ENCODE data around the gene CFAP161.
"Not testable (repeated sequence)": the region's sequence is repeated elsewhere in the genome, so short reads cannot be mapped to it uniquely, and the experiment has no call there.

The CFAP161 gene

DNA sequence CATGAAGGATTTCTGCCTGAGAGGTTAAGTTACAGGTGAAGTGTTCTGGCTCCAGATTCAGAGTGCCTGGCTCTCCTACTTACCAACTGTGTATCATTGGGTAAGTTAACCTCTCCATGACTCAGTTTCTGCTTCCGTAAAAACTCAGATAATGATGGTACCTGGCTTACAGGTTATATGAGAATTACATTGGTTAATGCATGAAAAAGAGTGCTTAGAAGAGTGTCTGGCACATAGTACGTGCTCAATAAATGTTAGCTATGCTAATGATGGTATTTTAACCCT lies 23.8 kb downstream of the CFAP161 start:
- Histone ChIP-seq H3K4me1 (ENCODE audit: control insufficient read depth, insufficient read depth, low read length) (peaks cover 16% of the 10 kb centered on the region), H3K36me3 (ENCODE audit: control insufficient read depth in 2 of 2, insufficient read depth in 2 of 2, low read length in 2 of 2) (no peaks in the 10 kb centered on the region), H3K27ac (ENCODE audit: low read length) (no peak overlapping the region), H3K27me3 (ENCODE audit: control insufficient read depth in 1 of 2, insufficient read depth in 2 of 2, low read length in 2 of 2) (no peaks in the 10 kb centered on the region), H3K4me3 (ENCODE audit: low read length in 2 of 2) (no peak overlapping the region), H3K9me3 (ENCODE audit: control insufficient read depth in 2 of 2, low read length in 2 of 2) (no peaks in the 10 kb centered on the region), H3K9ac (ENCODE audit: low read length in 2 of 2) (no peak overlapping the region)

DNA sequence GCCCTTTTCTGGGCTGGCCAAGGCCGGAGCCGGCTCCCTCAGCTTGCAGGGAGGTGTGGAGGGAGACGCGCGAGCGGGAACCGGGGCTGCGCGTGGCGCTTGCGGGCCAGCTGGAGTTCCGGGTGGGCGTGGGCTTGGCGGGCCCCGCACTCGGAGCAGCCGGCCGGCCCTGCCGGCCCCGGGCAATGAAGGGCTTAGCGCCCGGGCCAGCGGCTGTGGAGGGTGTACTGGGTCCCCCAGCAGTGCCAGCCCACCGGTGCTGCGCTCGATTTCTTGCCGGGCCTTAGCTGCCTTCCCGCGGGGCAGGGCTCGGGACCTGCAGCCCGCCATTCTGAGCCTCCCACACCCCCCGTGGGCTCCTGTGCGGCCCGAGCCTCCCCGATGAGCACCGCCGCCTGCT lies 24.5 kb downstream of the CFAP161 start:
- H3K4me3 ChIP-seq (ENCODE audit: low read length in 2 of 2); H3K27ac ChIP-seq (ENCODE audit: low read length); H3K27me3 ChIP-seq (ENCODE audit: control insufficient read depth in 1 of 2, insufficient read depth in 2 of 2, low read length in 2 of 2); H3K36me3 ChIP-seq (ENCODE audit: control insufficient read depth in 2 of 2, insufficient read depth in 2 of 2, low read length in 2 of 2); H3K9me3 ChIP-seq (ENCODE audit: control insufficient read depth in 2 of 2, low read length in 2 of 2); H3K9ac ChIP-seq (ENCODE audit: low read length in 2 of 2): not testable (repeated sequence)
- peaks cover 16% of the 10 kb centered on the region for H3K4me1 ChIP-seq (ENCODE audit: control insufficient read depth, insufficient read depth, low read length)

DNA sequence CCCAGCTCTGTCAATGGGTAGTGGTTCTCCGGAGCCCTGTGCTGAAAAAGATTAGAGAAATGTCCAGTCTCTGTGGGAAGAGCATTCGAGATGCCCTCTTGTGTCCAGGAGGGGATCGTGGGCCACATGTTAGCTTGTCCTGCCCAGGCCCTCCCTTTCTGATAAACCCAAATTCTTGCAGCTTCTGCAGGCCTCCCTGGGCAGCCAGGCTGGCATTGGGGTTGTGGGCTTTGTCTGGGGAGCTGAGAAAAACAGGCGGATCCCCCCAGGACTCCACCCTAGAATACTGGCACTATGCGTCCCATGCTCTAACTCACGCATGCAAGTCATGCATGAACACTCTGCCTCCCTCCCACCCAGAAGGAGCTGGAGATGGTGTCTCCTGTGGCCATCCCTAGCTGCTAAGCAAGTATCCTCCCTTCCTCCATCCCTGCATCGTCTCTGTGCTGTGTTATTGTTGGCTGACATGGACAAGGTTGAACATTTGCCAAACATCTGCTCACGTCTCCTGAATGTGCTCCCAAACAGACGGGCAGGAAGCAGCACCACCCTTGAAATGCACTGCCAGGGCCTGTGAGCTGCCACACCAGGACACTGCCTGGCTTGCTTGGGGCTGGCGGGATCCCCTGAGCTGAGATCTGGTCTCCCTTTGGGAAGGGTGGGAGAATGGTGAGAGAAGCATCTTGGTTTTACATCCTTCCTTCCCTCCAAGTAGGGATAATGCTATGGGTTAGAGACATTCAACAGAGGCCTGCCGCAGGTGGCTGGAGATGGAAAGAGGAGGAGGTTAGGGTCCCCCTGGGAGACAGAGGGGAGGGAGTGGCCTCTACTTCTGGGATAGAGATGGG lies 26.5 kb downstream of the CFAP161 start:
- H3K9ac ChIP-seq (ENCODE audit: low read length in 2 of 2): peak overlapping the region; percentile 13 to 20
- H3K9me3 ChIP-seq (ENCODE audit: control insufficient read depth in 2 of 2, low read length in 2 of 2): no peaks in the 10 kb centered on the region
- no peaks in the 10 kb centered on the region for H3K36me3 ChIP-seq (ENCODE audit: control insufficient read depth in 2 of 2, insufficient read depth in 2 of 2, low read length in 2 of 2)
- H3K4me1 ChIP-seq (ENCODE audit: control insufficient read depth, insufficient read depth, low read length): peaks cover 16% of the 10 kb centered on the region
- no peak overlapping the region for H3K4me3 ChIP-seq (ENCODE audit: low read length in 2 of 2)
- no peak overlapping the region for H3K27ac ChIP-seq (ENCODE audit: low read length)
- no peaks in the 10 kb centered on the region for H3K27me3 ChIP-seq (ENCODE audit: control insufficient read depth in 1 of 2, insufficient read depth in 2 of 2, low read length in 2 of 2)

DNA sequence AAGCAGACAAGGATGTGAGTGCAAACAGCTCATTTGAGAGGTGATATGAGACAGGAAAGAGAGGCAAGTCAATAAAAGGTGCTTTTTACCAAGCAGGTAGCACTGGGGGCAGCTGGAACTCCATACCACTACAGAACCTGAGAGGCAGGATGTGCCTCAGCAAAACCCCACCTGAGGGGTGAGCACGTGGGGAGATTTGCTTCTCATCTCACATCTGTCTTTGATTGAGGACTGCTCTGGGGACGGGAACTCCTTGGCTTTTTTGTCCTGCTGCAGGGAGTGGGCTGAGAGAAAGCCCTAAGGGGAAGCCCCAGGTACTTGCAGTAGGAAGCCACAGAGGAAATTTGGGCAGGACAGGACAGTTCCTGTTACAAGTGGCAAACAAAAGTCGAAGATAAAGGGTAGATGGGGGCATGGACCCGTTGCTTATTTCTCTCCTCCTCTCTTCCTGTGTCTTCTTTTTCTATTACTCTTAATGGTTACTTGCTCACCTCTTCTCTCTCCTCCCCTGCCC lies 27.1 kb downstream of the CFAP161 start:
- H3K4me1 ChIP-seq (ENCODE audit: control insufficient read depth, insufficient read depth, low read length): peaks cover 16% of the 10 kb centered on the region
- H3K9me3 ChIP-seq (ENCODE audit: control insufficient read depth in 2 of 2, low read length in 2 of 2): no peaks in the 10 kb centered on the region
- no peaks in the 10 kb centered on the region for H3K27me3 ChIP-seq (ENCODE audit: control insufficient read depth in 1 of 2, insufficient read depth in 2 of 2, low read length in 2 of 2)
- H3K9ac ChIP-seq (ENCODE audit: low read length in 2 of 2): peak overlapping the region in 1 of 2 donors; percentile 13
- no peaks in the 10 kb centered on the region for H3K36me3 ChIP-seq (ENCODE audit: control insufficient read depth in 2 of 2, insufficient read depth in 2 of 2, low read length in 2 of 2)
- H3K27ac ChIP-seq (ENCODE audit: low read length): no peak overlapping the region
- no peak overlapping the region for H3K4me3 ChIP-seq (ENCODE audit: low read length in 2 of 2)

DNA sequence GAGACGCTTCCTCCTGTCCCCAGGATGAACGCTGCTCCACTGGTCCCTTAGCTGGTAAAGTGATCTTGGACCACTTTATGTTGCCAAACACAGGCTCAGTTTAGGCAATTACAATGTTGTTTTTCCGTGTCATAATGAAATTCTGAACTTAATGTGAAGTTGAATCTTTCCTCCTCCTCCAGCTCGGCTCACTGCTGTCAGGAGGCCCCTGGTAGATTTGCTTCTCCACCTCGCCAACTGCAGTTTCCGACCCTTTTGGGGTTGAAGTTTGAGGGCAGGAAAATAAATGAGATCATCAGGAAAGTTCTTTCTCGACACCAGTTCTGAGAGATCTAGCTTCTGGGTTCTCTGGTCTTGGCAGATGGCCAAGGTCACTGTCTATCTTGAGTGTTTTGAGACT lies 27.8 kb downstream of the CFAP161 start:
- Histone ChIP-seq H3K9me3 (ENCODE audit: control insufficient read depth in 2 of 2, low read length in 2 of 2) (no peaks in the 10 kb centered on the region), H3K27ac (ENCODE audit: low read length) (no peak overlapping the region), H3K9ac (ENCODE audit: low read length in 2 of 2) (no peak overlapping the region), H3K4me3 (ENCODE audit: low read length in 2 of 2) (no peak overlapping the region), H3K36me3 (ENCODE audit: control insufficient read depth in 2 of 2, insufficient read depth in 2 of 2, low read length in 2 of 2) (no peaks in the 10 kb centered on the region), H3K27me3 (ENCODE audit: control insufficient read depth in 1 of 2, insufficient read depth in 2 of 2, low read length in 2 of 2) (no peaks in the 10 kb centered on the region), H3K4me1 (ENCODE audit: control insufficient read depth, insufficient read depth, low read length) (peaks cover 16% of the 10 kb centered on the region)

DNA sequence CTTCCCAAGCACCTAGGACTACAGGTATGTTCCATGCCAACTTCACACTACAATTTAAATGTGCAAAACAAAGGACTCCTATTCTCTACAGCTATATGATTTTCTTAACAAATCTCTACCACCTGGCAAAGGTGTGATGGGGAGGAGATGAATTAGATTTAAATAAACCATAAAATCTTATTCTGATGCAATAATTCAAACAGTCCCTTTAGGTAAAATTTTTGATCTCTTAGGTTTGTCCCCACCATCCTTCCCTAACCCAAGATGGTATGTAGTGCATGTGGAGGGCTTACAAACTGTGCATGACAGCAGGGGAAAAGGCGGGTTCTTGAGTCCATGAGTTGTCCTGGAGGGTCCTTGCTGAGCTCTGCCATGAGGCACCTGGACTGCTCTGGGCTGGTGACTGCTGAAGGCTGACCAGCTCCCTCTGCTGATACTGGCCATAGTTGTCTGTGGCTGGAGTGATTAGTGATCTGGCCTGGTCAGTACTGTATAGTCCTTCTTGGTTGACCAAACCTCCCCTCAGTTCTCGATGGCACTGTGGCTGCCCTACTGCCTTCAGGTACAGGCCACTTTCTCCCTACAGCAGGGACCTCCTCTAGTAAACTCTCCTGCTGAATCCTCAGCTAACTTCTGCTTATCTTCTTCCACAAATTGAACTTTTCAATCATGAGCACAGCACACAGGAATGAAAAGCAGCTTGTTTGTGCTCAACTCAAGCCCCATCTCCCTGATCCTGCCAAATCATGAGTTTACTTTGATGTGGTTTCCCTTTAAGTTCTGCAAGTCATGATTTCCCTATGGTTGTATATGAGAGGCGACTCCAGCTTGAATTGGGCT lies 30.1 kb downstream of the CFAP161 start:
- Histone ChIP-seq H3K9ac (ENCODE audit: low read length in 2 of 2) (no peak overlapping the region), H3K4me3 (ENCODE audit: low read length in 2 of 2) (no peak overlapping the region), H3K27me3 (ENCODE audit: control insufficient read depth in 1 of 2, insufficient read depth in 2 of 2, low read length in 2 of 2) (no peaks in the 10 kb centered on the region), H3K9me3 (ENCODE audit: control insufficient read depth in 2 of 2, low read length in 2 of 2) (no peaks in the 10 kb centered on the region), H3K4me1 (ENCODE audit: control insufficient read depth, insufficient read depth, low read length) (peaks cover 13% of the 10 kb centered on the region), H3K36me3 (ENCODE audit: control insufficient read depth in 2 of 2, insufficient read depth in 2 of 2, low read length in 2 of 2) (no peaks in the 10 kb centered on the region), H3K27ac (ENCODE audit: low read length) (no peak overlapping the region)

DNA sequence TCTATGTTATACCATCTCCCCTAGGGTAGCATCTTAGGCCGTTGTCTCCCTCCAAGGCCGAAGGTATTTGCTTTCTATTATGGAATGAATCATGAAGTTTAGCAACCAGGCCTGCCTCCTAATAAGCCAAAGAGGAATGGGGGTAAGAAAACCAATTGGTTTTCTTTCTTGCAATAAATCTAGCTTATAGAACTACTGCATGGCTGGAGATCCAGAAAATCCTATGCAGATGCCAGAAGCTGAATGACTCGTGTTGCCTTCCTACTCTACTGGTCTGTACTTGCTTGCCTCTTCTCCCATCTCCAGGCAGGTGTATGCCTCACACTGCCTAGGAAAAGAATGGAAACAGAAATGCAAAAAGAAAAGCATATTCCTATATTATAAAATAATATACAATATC lies 31.5 kb downstream of the CFAP161 start:
- peaks cover 9% of the 10 kb centered on the region for H3K4me1 ChIP-seq (ENCODE audit: control insufficient read depth, insufficient read depth, low read length)
- no peak overlapping the region for H3K27ac ChIP-seq (ENCODE audit: low read length)
- no peaks in the 10 kb centered on the region for H3K36me3 ChIP-seq (ENCODE audit: control insufficient read depth in 2 of 2, insufficient read depth in 2 of 2, low read length in 2 of 2)

DNA sequence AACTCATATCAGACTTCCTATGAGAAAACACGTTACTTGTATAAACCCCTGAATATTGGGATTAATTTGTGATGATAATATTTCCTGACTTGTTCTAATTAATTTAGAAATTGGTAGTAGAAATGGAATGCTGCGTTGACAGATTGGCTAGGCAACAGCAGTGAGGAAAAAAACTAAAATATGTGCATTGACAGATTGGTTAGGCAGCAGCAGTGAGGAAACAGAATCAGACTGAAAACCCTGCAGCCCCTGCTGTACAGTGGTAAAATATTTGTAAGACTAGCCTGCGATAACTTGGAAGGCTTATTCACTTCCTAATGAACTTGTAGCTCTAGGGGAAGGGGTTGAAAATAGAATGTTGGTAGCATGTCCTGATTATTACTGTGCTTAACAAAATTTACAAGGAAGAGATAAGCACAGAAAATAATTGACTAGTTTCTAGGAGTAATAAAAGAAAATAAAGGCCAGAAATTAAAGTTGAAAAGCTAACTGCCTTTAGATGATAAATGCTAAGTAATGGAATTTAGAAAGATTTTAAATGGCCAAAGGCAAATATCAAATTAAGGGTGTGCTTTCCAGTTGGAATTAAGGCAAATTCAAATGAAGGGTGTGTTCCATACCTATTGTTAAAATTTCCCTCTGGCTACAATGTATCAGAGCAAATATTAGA lies 32.7 kb downstream of the CFAP161 start:
- H3K36me3 ChIP-seq (ENCODE audit: control insufficient read depth in 2 of 2, insufficient read depth in 2 of 2, low read length in 2 of 2): no peaks in the 10 kb centered on the region
- peaks cover 4% of the 10 kb centered on the region for H3K4me1 ChIP-seq (ENCODE audit: control insufficient read depth, insufficient read depth, low read length)
- no peaks in the 10 kb centered on the region for H3K27me3 ChIP-seq (ENCODE audit: control insufficient read depth in 1 of 2, insufficient read depth in 2 of 2, low read length in 2 of 2)
- H3K27ac ChIP-seq (ENCODE audit: low read length): no peak overlapping the region
- no peak overlapping the region for H3K9ac ChIP-seq (ENCODE audit: low read length in 2 of 2)
- no peak overlapping the region for H3K4me3 ChIP-seq (ENCODE audit: low read length in 2 of 2)
- no peaks in the 10 kb centered on the region for H3K9me3 ChIP-seq (ENCODE audit: control insufficient read depth in 2 of 2, low read length in 2 of 2)

More for the DNA sequence above, 31.5 kb downstream of the CFAP161 start:
- Histone ChIP-seq H3K4me3 (ENCODE audit: low read length in 2 of 2) (no peak overlapping the region), H3K27me3 (ENCODE audit: control insufficient read depth in 1 of 2, insufficient read depth in 2 of 2, low read length in 2 of 2) (no peaks in the 10 kb centered on the region), H3K9me3 (ENCODE audit: control insufficient read depth in 2 of 2, low read length in 2 of 2) (no peaks in the 10 kb centered on the region), H3K9ac (ENCODE audit: low read length in 2 of 2) (no peak overlapping the region)

DNA sequence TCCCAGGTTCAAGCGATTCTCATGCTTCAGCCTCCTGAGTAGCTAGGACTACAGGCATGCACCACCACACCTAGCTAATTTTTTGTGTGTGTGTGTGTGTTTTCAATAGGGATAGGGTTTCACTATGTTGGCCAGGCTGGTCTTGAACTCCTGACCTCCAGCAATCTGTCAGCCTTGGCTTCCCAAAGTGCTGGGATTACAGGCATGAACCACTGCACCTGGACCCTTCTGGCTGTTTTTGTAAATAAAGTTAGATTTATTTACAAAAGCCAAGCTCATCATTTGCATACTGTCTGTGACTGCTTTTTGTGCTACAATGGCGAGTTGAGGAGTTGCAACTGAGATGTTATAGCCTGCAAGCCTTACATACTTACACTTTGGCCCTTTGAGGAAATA lies 34.1 kb downstream of the CFAP161 start:
- no peak overlapping the region for H3K4me3 ChIP-seq (ENCODE audit: low read length in 2 of 2)
- H3K9me3 ChIP-seq (ENCODE audit: control insufficient read depth in 2 of 2, low read length in 2 of 2): no peaks in the 10 kb centered on the region
- no peak overlapping the region for H3K9ac ChIP-seq (ENCODE audit: low read length in 2 of 2)
- H3K36me3 ChIP-seq (ENCODE audit: control insufficient read depth in 2 of 2, insufficient read depth in 2 of 2, low read length in 2 of 2): no peaks in the 10 kb centered on the region
- peaks cover 4% of the 10 kb centered on the region for H3K4me1 ChIP-seq (ENCODE audit: control insufficient read depth, insufficient read depth, low read length)
- no peak overlapping the region for H3K27ac ChIP-seq (ENCODE audit: low read length)
- no peaks in the 10 kb centered on the region for H3K27me3 ChIP-seq (ENCODE audit: control insufficient read depth in 1 of 2, insufficient read depth in 2 of 2, low read length in 2 of 2)

DNA sequence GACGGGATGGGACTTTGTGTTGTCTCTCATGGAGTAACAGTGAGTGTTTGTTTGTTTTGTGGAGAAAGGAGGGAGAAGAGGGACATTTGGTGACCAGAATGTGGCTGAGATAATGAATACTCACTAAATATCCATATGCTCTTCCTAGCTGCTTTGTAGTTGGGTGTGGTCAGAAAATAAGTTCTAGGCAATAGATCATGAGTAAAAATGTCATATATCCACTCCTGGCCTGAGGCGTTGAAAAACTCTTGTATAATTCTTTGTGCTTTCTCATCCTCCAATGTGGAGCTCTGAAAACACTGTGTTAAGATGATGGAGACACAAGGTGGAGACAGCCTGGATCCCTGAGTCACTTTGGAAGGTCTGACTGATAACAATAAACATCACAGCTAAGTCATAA lies 34.6 kb downstream of the CFAP161 start:
- no peak overlapping the region for H3K27ac ChIP-seq (ENCODE audit: low read length)
- H3K9me3 ChIP-seq (ENCODE audit: control insufficient read depth in 2 of 2, low read length in 2 of 2): no peaks in the 10 kb centered on the region
- peaks cover 4% of the 10 kb centered on the region for H3K4me1 ChIP-seq (ENCODE audit: control insufficient read depth, insufficient read depth, low read length)
- no peaks in the 10 kb centered on the region for H3K36me3 ChIP-seq (ENCODE audit: control insufficient read depth in 2 of 2, insufficient read depth in 2 of 2, low read length in 2 of 2)
- no peak overlapping the region for H3K9ac ChIP-seq (ENCODE audit: low read length in 2 of 2)
- H3K27me3 ChIP-seq (ENCODE audit: control insufficient read depth in 1 of 2, insufficient read depth in 2 of 2, low read length in 2 of 2): no peaks in the 10 kb centered on the region
- H3K4me3 ChIP-seq (ENCODE audit: low read length in 2 of 2): no peak overlapping the region

All from stomach smooth muscle (tissue), 2 donors.